ENCODE measurements around the gene TIAL1. TPM values are rescaled to one million over a fixed set of nuclear protein-coding genes. Genes with fewer than 3 reads are reported as not detected.
"Not testable (repeated sequence)": the region's sequence is repeated elsewhere in the genome, so short reads cannot be mapped to it uniquely, and the experiment has no call there.

The TIAL1 gene
- total and polyA plus RNA-seq, 2 experiments from 2014 or later = 92.6 to 131 TPM

DNA sequence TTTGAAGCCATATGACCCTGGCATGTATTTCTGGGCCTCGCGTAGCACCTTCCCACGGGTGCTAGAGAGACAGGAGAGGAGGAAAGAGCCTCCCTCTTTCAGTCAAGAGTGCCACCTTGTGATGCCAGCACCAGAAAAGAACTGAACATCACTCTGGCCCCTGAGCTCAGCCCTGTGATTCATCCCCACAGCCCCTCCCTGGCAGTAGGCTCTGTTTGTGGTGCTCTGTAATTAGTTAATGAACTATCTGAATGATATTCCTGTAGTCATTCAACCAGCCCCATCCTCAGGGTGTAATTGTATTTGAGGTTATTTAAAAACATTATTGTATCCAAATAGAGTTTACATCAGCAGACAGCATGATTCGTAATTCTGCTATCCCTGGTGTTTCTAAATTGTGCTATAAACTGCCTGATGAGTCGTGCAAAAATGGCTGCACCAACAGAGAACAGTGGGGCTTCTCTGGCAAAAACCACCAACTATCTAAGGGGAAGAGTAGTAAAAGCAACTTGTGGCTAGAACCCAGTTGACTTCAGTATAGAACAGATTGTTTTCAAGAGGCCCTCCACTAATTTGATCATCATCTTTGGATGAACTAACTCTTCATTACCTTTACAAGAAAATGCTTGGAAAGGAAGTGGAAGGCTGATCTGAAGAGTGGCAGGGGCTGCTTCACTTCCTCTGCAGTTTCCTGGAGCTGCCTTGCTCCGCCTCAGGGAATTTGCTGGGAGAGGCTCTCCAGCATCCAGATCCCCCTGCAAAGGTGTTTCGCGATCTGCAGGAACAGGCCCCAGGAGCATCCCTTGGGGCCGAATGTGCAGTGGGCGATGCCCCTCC is 23.7 kb upstream of the TIAL1 start (continued):
- TF ChIP-seq POLR2AphosphoS5 (IDR thresholded peaks at IDR 0.05; ENCODE audit: low read depth) = no peak
- TF ChIP-seq, protein P1, sequence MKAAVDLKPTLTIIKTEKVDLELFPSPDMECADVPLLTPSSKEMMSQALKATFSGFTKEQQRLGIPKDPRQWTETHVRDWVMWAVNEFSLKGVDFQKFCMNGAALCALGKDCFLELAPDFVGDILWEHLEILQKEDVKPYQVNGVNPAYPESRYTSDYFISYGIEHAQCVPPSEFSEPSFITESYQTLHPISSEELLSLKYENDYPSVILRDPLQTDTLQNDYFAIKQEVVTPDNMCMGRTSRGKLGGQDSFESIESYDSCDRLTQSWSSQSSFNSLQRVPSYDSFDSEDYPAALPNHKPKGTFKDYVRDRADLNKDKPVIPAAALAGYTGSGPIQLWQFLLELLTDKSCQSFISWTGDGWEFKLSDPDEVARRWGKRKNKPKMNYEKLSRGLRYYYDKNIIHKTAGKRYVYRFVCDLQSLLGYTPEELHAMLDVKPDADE (IDR thresholded peaks at IDR 0.05) = no peak
- TF ChIP-seq JUNB (IDR thresholded peaks at IDR 0.05; ENCODE audit: unreplicated experiment) = no peak
- TF ChIP-seq ZNF331 (CRISPR knock-in tag; IDR thresholded peaks at IDR 0.05; ENCODE audit: low read depth) = no peak

DNA sequence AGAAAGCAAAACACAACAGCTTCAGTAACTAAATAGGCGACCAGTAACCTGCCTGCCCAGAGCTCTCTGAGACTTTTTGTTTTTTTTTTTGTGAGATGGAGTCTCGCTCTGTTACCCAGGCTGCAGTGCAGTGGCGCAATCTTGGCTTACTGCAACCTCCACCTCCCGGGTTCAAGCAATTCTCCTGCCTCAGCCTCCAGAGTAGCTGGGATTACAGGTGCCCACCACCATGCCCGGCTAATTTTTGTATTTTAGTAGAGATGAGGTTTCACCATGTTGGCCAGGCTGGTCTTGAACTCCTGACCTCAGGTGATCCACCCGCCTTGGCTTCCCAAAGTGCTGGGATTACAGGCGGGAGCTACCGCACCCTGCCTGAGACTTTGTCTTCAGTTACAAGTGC is 23.0 kb upstream of the TIAL1 start:
- not testable (repeated sequence) for H3K4me3 Mint-ChIP-seq; H4K20me1 ChIP-seq (replicated peaks; ENCODE audit: insufficient read depth); H3K4me2 ChIP-seq; H3F3A ChIP-seq (replicated peaks; ENCODE audit: low read depth); H3K79me2 ChIP-seq (replicated peaks; ENCODE audit: insufficient read depth); H3K27me3 Mint-ChIP-seq (ENCODE audit: insufficient read depth, low read depth, poor library complexity); ATAC-seq; H3K27ac ChIP-seq (ENCODE audit: low read depth); H3K36me3 ChIP-seq (ENCODE audit: insufficient read depth); H3K9me3 Mint-ChIP-seq; H2AFZ ChIP-seq; H3K36me3 Mint-ChIP-seq (ENCODE audit: low read depth); DNase-seq (ENCODE audit: low spot score); H3K4me3 ChIP-seq; H3K27me3 ChIP-seq (ENCODE audit: insufficient read depth); H3K9me2 ChIP-seq (ENCODE audit: insufficient read depth); H3K4me1 ChIP-seq (ENCODE audit: insufficient read depth); H3K27ac Mint-ChIP-seq
- peaks cover 13% of the 10 kb centered on the region for H3K4me1 Mint-ChIP-seq

- no peaks in the 10 kb centered on the region for H3K9me2 ChIP-seq (ENCODE audit: insufficient read depth)
- H3K4me1 ChIP-seq (ENCODE audit: insufficient read depth) = no peaks in the 10 kb centered on the region; the same call in 1 of the 2 replicates
- DNase-seq (ENCODE audit: low spot score) (no peak), ATAC-seq (no peak)
- no peak overlapping the region for H3K4me2 ChIP-seq
- H3K79me2 ChIP-seq (replicated peaks; ENCODE audit: insufficient read depth) = no peaks in the 10 kb centered on the region
- no peak overlapping the region for H3K27ac Mint-ChIP-seq
- no peaks in the 10 kb centered on the region for H3K27me3 ChIP-seq (ENCODE audit: insufficient read depth)
- no peak overlapping the region for H3K4me3 Mint-ChIP-seq
- H3K36me3 Mint-ChIP-seq (ENCODE audit: low read depth) = no peaks in the 10 kb centered on the region
- H3K9me3 Mint-ChIP-seq = 0 out of 3 replicates have a peak, but pooled peaks cover 3% of the 10 kb centered on the region
- H3K27ac ChIP-seq (ENCODE audit: low read depth) = no peak overlapping the region
- H3K36me3 ChIP-seq (ENCODE audit: insufficient read depth) = no peaks in the 10 kb centered on the region
- no peak overlapping the region for H3K4me3 ChIP-seq
- TF ChIP-seq EZH2 (IDR thresholded peaks at IDR 0.05; ENCODE audit: low read depth, unreplicated experiment) (no peak), STAT1 (IDR thresholded peaks at IDR 0.05; ENCODE audit: unreplicated experiment) (no peak), ZNF114 (CRISPR knock-in tag; IDR thresholded peaks at IDR 0.05) (no peak), JUNB (IDR thresholded peaks at IDR 0.05; ENCODE audit: unreplicated experiment) (no peak)
- TF ChIP-seq, protein P1 (IDR thresholded peaks at IDR 0.05) = no peak
- TF ChIP-seq, protein P2, sequence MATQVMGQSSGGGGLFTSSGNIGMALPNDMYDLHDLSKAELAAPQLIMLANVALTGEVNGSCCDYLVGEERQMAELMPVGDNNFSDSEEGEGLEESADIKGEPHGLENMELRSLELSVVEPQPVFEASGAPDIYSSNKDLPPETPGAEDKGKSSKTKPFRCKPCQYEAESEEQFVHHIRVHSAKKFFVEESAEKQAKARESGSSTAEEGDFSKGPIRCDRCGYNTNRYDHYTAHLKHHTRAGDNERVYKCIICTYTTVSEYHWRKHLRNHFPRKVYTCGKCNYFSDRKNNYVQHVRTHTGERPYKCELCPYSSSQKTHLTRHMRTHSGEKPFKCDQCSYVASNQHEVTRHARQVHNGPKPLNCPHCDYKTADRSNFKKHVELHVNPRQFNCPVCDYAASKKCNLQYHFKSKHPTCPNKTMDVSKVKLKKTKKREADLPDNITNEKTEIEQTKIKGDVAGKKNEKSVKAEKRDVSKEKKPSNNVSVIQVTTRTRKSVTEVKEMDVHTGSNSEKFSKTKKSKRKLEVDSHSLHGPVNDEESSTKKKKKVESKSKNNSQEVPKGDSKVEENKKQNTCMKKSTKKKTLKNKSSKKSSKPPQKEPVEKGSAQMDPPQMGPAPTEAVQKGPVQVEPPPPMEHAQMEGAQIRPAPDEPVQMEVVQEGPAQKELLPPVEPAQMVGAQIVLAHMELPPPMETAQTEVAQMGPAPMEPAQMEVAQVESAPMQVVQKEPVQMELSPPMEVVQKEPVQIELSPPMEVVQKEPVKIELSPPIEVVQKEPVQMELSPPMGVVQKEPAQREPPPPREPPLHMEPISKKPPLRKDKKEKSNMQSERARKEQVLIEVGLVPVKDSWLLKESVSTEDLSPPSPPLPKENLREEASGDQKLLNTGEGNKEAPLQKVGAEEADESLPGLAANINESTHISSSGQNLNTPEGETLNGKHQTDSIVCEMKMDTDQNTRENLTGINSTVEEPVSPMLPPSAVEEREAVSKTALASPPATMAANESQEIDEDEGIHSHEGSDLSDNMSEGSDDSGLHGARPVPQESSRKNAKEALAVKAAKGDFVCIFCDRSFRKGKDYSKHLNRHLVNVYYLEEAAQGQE (IDR thresholded peaks at IDR 0.05; ENCODE audit: unreplicated experiment) = no peak
- no peaks in the 10 kb centered on the region for H3K27me3 Mint-ChIP-seq (ENCODE audit: insufficient read depth, low read depth, poor library complexity)
- no peaks in the 10 kb centered on the region for H4K20me1 ChIP-seq (replicated peaks; ENCODE audit: insufficient read depth)
- peaks cover 13% of the 10 kb centered on the region for H3K4me1 Mint-ChIP-seq
- no peak overlapping the region for H2AFZ ChIP-seq
- no peaks in the 10 kb centered on the region; the same call in 1 of the 2 replicates for H3F3A ChIP-seq (replicated peaks; ENCODE audit: low read depth)
Observed at GRCh38 chr10:119619215-119619614, 22.5 kb upstream of the TIAL1 start.
